ENCODE data around the gene FAT4.

FAT4 gene

GRCh38 chr4:125306112-125306511 lies 8.6 kb upstream of the FAT4 start:
- Histone ChIP-seq H3K36me3 (ENCODE audit: control insufficient read depth, insufficient read depth, low read length) (no peaks in the 10 kb centered on the region), H3K27ac (ENCODE audit: low read depth, low read length) (no peak overlapping the region), H3K4me3 (ENCODE audit: low read length) (no peak overlapping the region)

GRCh38 chr4:125306533-125306932 lies 8.2 kb upstream of the FAT4 start:
- no peaks in the 10 kb centered on the region for H3K4me1 ChIP-seq (ENCODE audit: control insufficient read depth, insufficient read depth, low read length)
- H3K9ac ChIP-seq (ENCODE audit: low read length) = no peak overlapping the region
- H3K27me3 ChIP-seq (ENCODE audit: control insufficient read depth, insufficient read depth, low read length) = no peaks in the 10 kb centered on the region
- no peak overlapping the region for H3K27ac ChIP-seq (ENCODE audit: low read depth, low read length)
- H3K4me3 ChIP-seq (ENCODE audit: low read length) = no peak overlapping the region
- no peaks in the 10 kb centered on the region for H3K36me3 ChIP-seq (ENCODE audit: control insufficient read depth, insufficient read depth, low read length)

More at GRCh38 chr4:125306112-125306511, 8.6 kb upstream of the FAT4 start:
- no peaks in the 10 kb centered on the region for H3K4me1 ChIP-seq (ENCODE audit: control insufficient read depth, insufficient read depth, low read length)
- no peaks in the 10 kb centered on the region for H3K27me3 ChIP-seq (ENCODE audit: control insufficient read depth, insufficient read depth, low read length)
- H3K9ac ChIP-seq (ENCODE audit: low read length) = no peak overlapping the region

GRCh38 chr4:125311503-125311902 lies 3.3 kb upstream of the FAT4 start:
- Histone ChIP-seq H3K27ac (ENCODE audit: low read depth, low read length) (no peak overlapping the region), H3K4me3 (ENCODE audit: low read length) (no peak overlapping the region)

DNA sequence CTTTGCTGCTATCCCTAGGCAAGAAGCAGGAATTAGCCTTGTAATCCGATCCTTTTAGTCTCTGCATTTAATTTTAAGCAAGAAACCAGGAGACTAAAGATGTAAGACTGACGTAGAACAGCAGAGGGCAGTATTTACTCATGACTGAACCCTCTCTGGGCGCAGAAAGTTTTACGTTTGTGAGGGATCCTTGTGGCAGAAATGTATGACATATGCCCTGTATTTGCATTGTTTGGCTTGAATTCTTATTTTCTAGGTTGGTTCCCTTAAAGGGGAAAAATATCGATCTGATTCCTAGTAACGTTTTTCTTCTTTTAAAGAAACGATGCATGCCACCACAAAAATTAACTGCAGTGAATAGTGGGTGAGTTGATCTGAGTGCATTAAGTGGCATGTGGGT lies 1.3 kb upstream of the FAT4 start:
- Histone ChIP-seq H3K4me1 (ENCODE audit: control insufficient read depth, insufficient read depth, low read length) (peaks cover 10% of the 10 kb centered on the region), H3K9ac (ENCODE audit: low read length) (no peak overlapping the region), H3K36me3 (ENCODE audit: control insufficient read depth, insufficient read depth, low read length) (no peaks in the 10 kb centered on the region), H3K4me3 (ENCODE audit: low read length) (no peak overlapping the region), H3K27me3 (ENCODE audit: control insufficient read depth, insufficient read depth, low read length) (peaks cover 3% of the 10 kb centered on the region), H3K27ac (ENCODE audit: low read depth, low read length) (no peak overlapping the region)

More at GRCh38 chr4:125311503-125311902, 3.3 kb upstream of the FAT4 start:
- peaks cover 4% of the 10 kb centered on the region for H3K4me1 ChIP-seq (ENCODE audit: control insufficient read depth, insufficient read depth, low read length)
- no peaks in the 10 kb centered on the region for H3K36me3 ChIP-seq (ENCODE audit: control insufficient read depth, insufficient read depth, low read length)
- H3K27me3 ChIP-seq (ENCODE audit: control insufficient read depth, insufficient read depth, low read length) = peaks cover 3% of the 10 kb centered on the region
- H3K9ac ChIP-seq (ENCODE audit: low read length) = no peak overlapping the region

DNA sequence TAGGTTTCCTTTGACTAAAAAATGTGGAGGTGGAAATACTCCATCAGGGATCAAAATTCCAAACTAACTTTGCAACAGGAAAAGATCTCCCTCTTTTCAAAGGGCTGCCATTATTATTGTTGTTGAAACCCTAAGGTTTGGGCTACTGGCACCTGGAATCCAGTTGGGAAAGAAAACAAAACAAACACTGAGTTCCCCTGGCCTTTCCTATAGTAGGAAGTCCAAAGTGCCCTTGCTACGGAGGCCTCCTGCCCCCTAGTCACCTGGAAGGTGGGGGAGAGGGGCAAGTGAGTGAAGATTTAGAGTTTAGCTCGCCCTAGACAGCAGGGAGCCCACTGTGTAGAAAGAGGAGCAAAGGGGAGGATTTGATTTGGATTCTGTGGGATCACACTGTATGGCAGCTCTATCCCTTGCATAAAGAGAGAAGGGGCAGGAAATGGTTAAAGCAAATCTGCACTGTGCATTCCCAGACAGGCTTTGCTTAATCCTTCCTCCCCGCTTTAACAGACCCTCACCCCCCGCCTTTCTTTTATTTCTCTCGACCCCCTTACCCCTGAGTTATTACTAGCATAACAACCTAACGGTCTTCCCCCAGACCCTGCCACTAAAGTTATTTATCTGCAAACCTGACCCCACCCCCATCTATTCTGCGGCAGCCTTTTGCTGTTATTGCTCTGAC lies 627 bp upstream of the FAT4 start:
- no peak overlapping the region for H3K9ac ChIP-seq (ENCODE audit: low read length)
- peak overlapping the region; percentile 84 for H3K4me3 ChIP-seq (ENCODE audit: low read length)
- peaks cover 16% of the 10 kb centered on the region for H3K4me1 ChIP-seq (ENCODE audit: control insufficient read depth, insufficient read depth, low read length)
- no peaks in the 10 kb centered on the region for H3K36me3 ChIP-seq (ENCODE audit: control insufficient read depth, insufficient read depth, low read length)
- peaks cover 3% of the 10 kb centered on the region for H3K27me3 ChIP-seq (ENCODE audit: control insufficient read depth, insufficient read depth, low read length)
- peak overlapping the region; percentile 91 for H3K27ac ChIP-seq (ENCODE audit: low read depth, low read length)

DNA sequence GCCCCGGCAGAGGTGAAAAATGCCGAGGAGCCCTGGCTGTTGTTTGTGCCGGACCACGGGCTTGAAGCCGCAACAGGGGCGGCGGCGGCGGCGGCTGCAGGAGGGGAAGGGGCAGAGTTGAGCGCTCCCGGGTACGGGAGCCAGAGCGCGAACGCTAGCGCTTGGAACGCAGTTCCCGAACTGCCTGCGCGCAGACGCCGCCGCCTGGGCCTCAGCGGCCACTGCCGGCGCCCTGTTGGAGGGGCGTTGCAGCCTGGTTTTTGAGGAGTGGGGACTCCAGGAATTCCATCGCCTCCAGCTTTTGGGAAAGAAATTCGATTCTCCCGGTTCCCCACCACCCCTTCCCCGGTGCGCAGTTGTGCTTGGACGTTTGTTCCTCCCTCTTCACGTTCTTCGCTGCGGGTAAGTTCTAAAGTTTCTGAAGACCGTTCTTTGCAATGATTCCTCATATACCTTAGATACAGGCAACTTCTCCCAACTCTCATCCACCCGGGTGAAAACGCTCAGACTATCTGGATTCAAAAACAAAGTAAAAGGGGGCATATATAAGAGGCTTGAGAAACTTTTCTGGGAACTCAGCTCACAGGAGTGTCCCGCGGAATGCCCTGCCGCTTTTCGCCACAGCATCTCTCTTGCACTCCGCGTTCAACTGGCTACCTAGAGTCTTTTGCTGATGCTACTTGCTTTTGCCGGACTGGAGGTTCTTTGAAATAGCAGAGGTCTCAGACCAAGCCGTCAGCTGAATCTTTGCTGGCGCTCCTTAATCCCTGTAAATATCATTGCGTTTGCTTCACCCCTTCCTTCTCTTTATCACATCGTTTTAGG lies 1.0 kb downstream of the FAT4 start:
- Histone ChIP-seq H3K27me3 (ENCODE audit: control insufficient read depth, insufficient read depth, low read length) (peaks cover 3% of the 10 kb centered on the region), H3K4me1 (ENCODE audit: control insufficient read depth, insufficient read depth, low read length) (peaks cover 17% of the 10 kb centered on the region), H3K4me3 (ENCODE audit: low read length) (peak overlapping the region; percentile 84), H3K36me3 (ENCODE audit: control insufficient read depth, insufficient read depth, low read length) (no peaks in the 10 kb centered on the region), H3K9ac (ENCODE audit: low read length) (peak overlapping the region; percentile 52), H3K27ac (ENCODE audit: low read depth, low read length) (peak overlapping the region; percentile 91)

GRCh38 chr4:125316401-125316790 lies 1.6 kb downstream of the FAT4 start:
- peaks cover 3% of the 10 kb centered on the region for H3K27me3 ChIP-seq (ENCODE audit: control insufficient read depth, insufficient read depth, low read length)
- H3K36me3 ChIP-seq (ENCODE audit: control insufficient read depth, insufficient read depth, low read length) = no peaks in the 10 kb centered on the region
- H3K4me3 ChIP-seq (ENCODE audit: low read length) = peak overlapping the region; percentile 84
- H3K9ac ChIP-seq (ENCODE audit: low read length) = no peak overlapping the region
- H3K4me1 ChIP-seq (ENCODE audit: control insufficient read depth, insufficient read depth, low read length) = peaks cover 17% of the 10 kb centered on the region
- peak overlapping the region; percentile 91 for H3K27ac ChIP-seq (ENCODE audit: low read depth, low read length)

GRCh38 chr4:125316791-125317524 lies 2.2 kb downstream of the FAT4 start:
- H3K36me3 ChIP-seq (ENCODE audit: control insufficient read depth, insufficient read depth, low read length) = no peaks in the 10 kb centered on the region
- peaks cover 3% of the 10 kb centered on the region for H3K27me3 ChIP-seq (ENCODE audit: control insufficient read depth, insufficient read depth, low read length)
- peak overlapping the region; percentile 91 for H3K27ac ChIP-seq (ENCODE audit: low read depth, low read length)
- H3K9ac ChIP-seq (ENCODE audit: low read length) = peak overlapping the region; percentile 64
- H3K4me1 ChIP-seq (ENCODE audit: control insufficient read depth, insufficient read depth, low read length) = peaks cover 20% of the 10 kb centered on the region
- peak overlapping the region; percentile 84 for H3K4me3 ChIP-seq (ENCODE audit: low read length)

- H3K4me1 ChIP-seq (ENCODE audit: control insufficient read depth, insufficient read depth, low read length) = peaks cover 21% of the 10 kb centered on the region
- H3K36me3 ChIP-seq (ENCODE audit: control insufficient read depth, insufficient read depth, low read length) = no peaks in the 10 kb centered on the region
- H3K27me3 ChIP-seq (ENCODE audit: control insufficient read depth, insufficient read depth, low read length) = peaks cover 3% of the 10 kb centered on the region
- no peak overlapping the region for H3K9ac ChIP-seq (ENCODE audit: low read length)
- H3K4me3 ChIP-seq (ENCODE audit: low read length) = peak overlapping the region; percentile 84
- peak overlapping the region; percentile 25 for H3K27ac ChIP-seq (ENCODE audit: low read depth, low read length)
Measured at GRCh38 chr4:125317525-125317877, 2.7 kb downstream of the FAT4 start.

DNA sequence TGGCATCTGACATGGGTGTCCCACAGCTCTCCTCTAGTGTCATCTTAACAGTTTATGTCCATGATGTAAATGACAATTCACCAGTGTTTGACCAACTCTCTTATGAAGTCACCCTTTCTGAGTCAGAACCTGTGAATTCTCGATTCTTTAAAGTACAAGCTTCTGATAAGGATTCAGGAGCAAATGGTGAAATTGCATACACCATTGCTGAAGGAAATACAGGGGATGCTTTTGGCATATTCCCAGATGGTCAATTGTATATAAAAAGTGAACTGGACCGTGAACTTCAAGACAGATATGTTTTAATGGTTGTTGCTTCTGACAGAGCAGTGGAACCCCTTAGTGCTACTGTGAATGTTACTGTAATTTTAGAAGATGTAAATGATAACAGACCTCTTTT lies 4.6 kb downstream of the FAT4 start:
- H3K27me3 ChIP-seq (ENCODE audit: control insufficient read depth, insufficient read depth, low read length) = no peaks in the 10 kb centered on the region
- H3K9ac ChIP-seq (ENCODE audit: low read length) = no peak overlapping the region
- H3K36me3 ChIP-seq (ENCODE audit: control insufficient read depth, insufficient read depth, low read length) = no peaks in the 10 kb centered on the region
- H3K27ac ChIP-seq (ENCODE audit: low read depth, low read length) = no peak overlapping the region
- H3K4me1 ChIP-seq (ENCODE audit: control insufficient read depth, insufficient read depth, low read length) = peaks cover 22% of the 10 kb centered on the region
- H3K4me3 ChIP-seq (ENCODE audit: low read length) = no peak overlapping the region

DNA sequence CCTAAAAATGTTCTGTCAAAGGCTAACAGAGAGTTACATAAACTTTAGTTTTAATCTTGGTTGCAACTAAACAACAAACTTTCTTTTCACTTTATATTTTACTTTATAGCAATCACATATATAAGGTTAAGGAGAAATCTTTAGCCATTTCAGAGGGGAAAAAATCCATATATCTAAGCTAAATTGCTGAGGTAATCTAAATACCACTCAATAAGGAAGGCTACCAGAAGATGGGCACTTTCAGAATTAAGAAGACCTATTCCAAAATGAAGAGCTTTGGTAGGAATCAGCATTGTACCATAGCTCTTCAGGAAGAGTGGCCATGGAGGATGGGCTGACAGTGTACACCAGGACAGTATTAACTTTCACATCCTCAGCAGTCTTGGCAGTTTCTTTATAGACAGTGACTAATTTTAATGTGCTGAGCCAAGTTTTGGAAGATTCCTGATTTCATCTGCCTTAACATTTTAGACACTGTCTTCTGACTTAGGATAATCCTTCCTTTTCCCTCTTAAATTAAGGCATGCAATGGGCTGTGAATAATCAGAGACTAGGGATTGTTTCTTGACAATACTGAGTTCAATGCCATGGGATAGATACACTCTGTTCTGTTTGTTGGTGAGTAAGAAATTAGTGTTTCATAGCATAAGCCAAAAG lies 7.1 kb downstream of the FAT4 start:
- no peak overlapping the region for H3K27ac ChIP-seq (ENCODE audit: low read depth, low read length)
- H3K4me1 ChIP-seq (ENCODE audit: control insufficient read depth, insufficient read depth, low read length) = peaks cover 27% of the 10 kb centered on the region

DNA sequence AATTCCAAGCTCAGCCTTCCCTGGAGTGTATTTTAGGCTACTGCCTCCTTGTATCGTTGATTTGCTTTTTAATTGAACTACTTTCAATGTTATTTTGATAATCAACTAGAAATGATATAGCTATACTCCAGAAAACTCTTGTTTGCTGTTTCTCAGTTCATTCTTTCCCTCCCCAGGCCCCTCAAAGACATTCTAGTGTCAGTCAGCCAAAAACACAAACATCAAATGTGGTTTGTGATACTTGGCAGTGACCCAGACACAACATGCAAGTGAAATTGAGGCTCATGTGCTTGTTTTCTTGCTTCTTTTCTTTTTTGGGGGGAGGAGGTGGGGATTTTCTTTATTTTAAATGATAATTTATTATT lies 7.6 kb downstream of the FAT4 start:
- no peak overlapping the region for H3K9ac ChIP-seq (ENCODE audit: low read length)
- H3K27ac ChIP-seq (ENCODE audit: low read depth, low read length) = no peak overlapping the region
- no peaks in the 10 kb centered on the region for H3K27me3 ChIP-seq (ENCODE audit: control insufficient read depth, insufficient read depth, low read length)
- H3K4me3 ChIP-seq (ENCODE audit: low read length) = peak overlapping the region; percentile 44
- H3K4me1 ChIP-seq (ENCODE audit: control insufficient read depth, insufficient read depth, low read length) = peaks cover 27% of the 10 kb centered on the region
- H3K36me3 ChIP-seq (ENCODE audit: control insufficient read depth, insufficient read depth, low read length) = no peaks in the 10 kb centered on the region

More for the DNA sequence above, 7.1 kb downstream of the FAT4 start:
- Histone ChIP-seq H3K4me3 (ENCODE audit: low read length) (peak overlapping the region; percentile 44), H3K36me3 (ENCODE audit: control insufficient read depth, insufficient read depth, low read length) (no peaks in the 10 kb centered on the region), H3K9ac (ENCODE audit: low read length) (no peak overlapping the region), H3K27me3 (ENCODE audit: control insufficient read depth, insufficient read depth, low read length) (no peaks in the 10 kb centered on the region)

All from rectal smooth muscle tissue (tissue), 1 donor.